ENCODE measurements around the gene PPIB.

PPIB gene

GRCh38 chr15:64162869-64163658 is at the start of gene PPIB:
TSS of gene PPIB (minus strand) at chr15:64163022. CDS start at chr15:64162986, 36 bp downstream.
- DNase-seq: peak; percentile 97

- DNase-seq: no peak
Observed at GRCh38 chr15:64211696-64212095, 48.9 kb upstream of the PPIB start.

- no peak for DNase-seq
Observed at GRCh38 chr15:64210371-64210770, 47.5 kb upstream of the PPIB start.

GRCh38 chr15:64209680-64210334 is 47.0 kb upstream of the PPIB start:
- DNase-seq: peak in 1 of 2 donors; percentile 20

GRCh38 chr15:64205202-64205601 is 42.4 kb upstream of the PPIB start:
- DNase-seq: no peak

- no peak for DNase-seq
Observed at GRCh38 chr15:64197425-64197824, 34.6 kb upstream of the PPIB start.

- DNase-seq: no peak
Observed at GRCh38 chr15:64193971-64194370, 31.1 kb upstream of the PPIB start.

GRCh38 chr15:64191971-64192830 is 29.4 kb upstream of the PPIB start:
- no peak for DNase-seq

- DNase-seq: no peak
Observed at GRCh38 chr15:64187396-64188191, 24.8 kb upstream of the PPIB start.

GRCh38 chr15:64185146-64185911 is 22.5 kb upstream of the PPIB start:
- DNase-seq: no peak

GRCh38 chr15:64182859-64183370 is 20.1 kb upstream of the PPIB start:
- DNase-seq: no peak

GRCh38 chr15:64180235-64180824 is 17.5 kb upstream of the PPIB start:
- DNase-seq: peak in 1 of 2 donors; percentile 73

GRCh38 chr15:64166102-64166890 is 3.5 kb upstream of the PPIB start:
- no peak for DNase-seq

- DNase-seq: no peak
Observed at GRCh38 chr15:64164436-64164835, 1.6 kb upstream of the PPIB start.

GRCh38 chr15:64163659-64164362 is 989 bp upstream of the PPIB start:
- DNase-seq: no peak

- DNase-seq: no peak
Observed at GRCh38 chr15:64162478-64162868, 349 bp downstream of the PPIB start.

- DNase-seq: no peak
Observed at GRCh38 chr15:64161688-64162477, 939 bp downstream of the PPIB start.

- DNase-seq: no peak
Observed at GRCh38 chr15:64158363-64159134, 4.3 kb downstream of the PPIB start.
